Testis (tissue), 2 donors: ENCODE measurements around the gene C15orf62.

Experiments
- POLR2A ChIP-seq: fragments of 450-650 bp; IDR thresholded peaks from one replicate; pipeline ENCODE4 v1.6.1; 2017; ENCODE audit warnings: antibody characterized with exemption, mild to moderate bottlenecking, moderate library complexity
- TF ChIP-seq, protein P1 (sequence below), 3 experiments: fragments of 450-650 bp in 2 of 3; fragments of 200-600 bp in 1 of 3; sonication (generic) in 1 of 3; IDR thresholded peaks; one replicate each; pipeline ENCODE4 v1.5.1; 2016 to 2019; ENCODE audit warnings: antibody characterized with exemption in 3 of 3, mild to moderate bottlenecking in 2 of 3, moderate library complexity in 1 of 3

- TF ChIP-seq, protein P1, sequence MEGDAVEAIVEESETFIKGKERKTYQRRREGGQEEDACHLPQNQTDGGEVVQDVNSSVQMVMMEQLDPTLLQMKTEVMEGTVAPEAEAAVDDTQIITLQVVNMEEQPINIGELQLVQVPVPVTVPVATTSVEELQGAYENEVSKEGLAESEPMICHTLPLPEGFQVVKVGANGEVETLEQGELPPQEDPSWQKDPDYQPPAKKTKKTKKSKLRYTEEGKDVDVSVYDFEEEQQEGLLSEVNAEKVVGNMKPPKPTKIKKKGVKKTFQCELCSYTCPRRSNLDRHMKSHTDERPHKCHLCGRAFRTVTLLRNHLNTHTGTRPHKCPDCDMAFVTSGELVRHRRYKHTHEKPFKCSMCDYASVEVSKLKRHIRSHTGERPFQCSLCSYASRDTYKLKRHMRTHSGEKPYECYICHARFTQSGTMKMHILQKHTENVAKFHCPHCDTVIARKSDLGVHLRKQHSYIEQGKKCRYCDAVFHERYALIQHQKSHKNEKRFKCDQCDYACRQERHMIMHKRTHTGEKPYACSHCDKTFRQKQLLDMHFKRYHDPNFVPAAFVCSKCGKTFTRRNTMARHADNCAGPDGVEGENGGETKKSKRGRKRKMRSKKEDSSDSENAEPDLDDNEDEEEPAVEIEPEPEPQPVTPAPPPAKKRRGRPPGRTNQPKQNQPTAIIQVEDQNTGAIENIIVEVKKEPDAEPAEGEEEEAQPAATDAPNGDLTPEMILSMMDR (IDR thresholded peaks at IDR 0.05) = no peak
- TF ChIP-seq POLR2A = no peak
These were observed 4.1 kb downstream of the C15orf62 start for GRCh38 chr15:40773902-40774301.
